ENCODE results near the gene DYDC2. TPM values are rescaled to one million over a fixed set of nuclear protein-coding genes. Genes with fewer than 3 reads are reported as not detected.

Gene DYDC2
- total RNA-seq, 1 experiment from 2014 or later: not detected

DNA sequence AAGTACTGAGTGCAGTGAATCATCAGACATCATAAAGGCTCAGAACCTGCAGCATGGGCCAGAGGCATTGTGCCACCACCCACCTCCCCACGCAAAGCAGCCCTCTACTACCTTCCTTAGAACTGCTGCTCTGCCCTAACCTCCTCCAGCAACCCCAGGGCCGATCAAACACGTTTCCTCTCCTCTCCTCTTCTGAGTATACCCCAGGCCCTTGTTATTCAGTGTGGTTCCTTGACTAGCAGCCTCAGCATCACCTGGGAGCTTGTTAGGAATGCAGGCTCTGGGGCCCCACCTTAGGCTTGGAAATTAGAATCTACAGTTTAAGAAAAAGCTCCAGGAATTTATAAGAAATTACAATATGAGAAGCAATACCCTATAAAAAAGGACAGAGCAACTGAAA, 33.3 kb upstream of the DYDC2 start:
- ChIA-PET POLR2A (ENCODE audit: unreplicated experiment) (no interaction called here), CTCF (no interaction called here)
- no peaks in the 10 kb centered on the region for H3F3A ChIP-seq (ENCODE audit: insufficient read depth, low read depth)
- H3K27ac ChIP-seq: no peak overlapping the region
- no peak overlapping the region for H3K4me3 ChIP-seq
- DNase-seq: peak in 1 of 2 experiments; percentile 10
- H3K27me3 ChIP-seq (ENCODE audit: insufficient read depth, low read depth): peaks cover 22% of the 10 kb centered on the region
- H3K4me2 ChIP-seq: no peak overlapping the region
- H3K36me3 ChIP-seq (ENCODE audit: low read depth): no peaks in the 10 kb centered on the region
- H3K9me3 ChIP-seq (ENCODE audit: insufficient read depth, low read depth): 0 out of 2 replicates have a peak, but pooled peaks cover 2% of the 10 kb centered on the region
- no peak for TF ChIP-seq EZH2 (IDR thresholded peaks at IDR 0.05; ENCODE audit: low read depth)
- TF ChIP-seq, protein P1, sequence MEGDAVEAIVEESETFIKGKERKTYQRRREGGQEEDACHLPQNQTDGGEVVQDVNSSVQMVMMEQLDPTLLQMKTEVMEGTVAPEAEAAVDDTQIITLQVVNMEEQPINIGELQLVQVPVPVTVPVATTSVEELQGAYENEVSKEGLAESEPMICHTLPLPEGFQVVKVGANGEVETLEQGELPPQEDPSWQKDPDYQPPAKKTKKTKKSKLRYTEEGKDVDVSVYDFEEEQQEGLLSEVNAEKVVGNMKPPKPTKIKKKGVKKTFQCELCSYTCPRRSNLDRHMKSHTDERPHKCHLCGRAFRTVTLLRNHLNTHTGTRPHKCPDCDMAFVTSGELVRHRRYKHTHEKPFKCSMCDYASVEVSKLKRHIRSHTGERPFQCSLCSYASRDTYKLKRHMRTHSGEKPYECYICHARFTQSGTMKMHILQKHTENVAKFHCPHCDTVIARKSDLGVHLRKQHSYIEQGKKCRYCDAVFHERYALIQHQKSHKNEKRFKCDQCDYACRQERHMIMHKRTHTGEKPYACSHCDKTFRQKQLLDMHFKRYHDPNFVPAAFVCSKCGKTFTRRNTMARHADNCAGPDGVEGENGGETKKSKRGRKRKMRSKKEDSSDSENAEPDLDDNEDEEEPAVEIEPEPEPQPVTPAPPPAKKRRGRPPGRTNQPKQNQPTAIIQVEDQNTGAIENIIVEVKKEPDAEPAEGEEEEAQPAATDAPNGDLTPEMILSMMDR (conservative IDR thresholded peaks at IDR 0.05): no peak
- H2AFZ ChIP-seq: no peak overlapping the region
- H3K4me1 ChIP-seq (replicated peaks; ENCODE audit: insufficient read depth): no peaks in the 10 kb centered on the region
- BruUV-seq (replicated peaks): no TSS peak
- H4K20me1 ChIP-seq (ENCODE audit: insufficient read depth): no peaks in the 10 kb centered on the region
- H3K9me2 ChIP-seq (ENCODE audit: insufficient read depth): no peaks in the 10 kb centered on the region
- intact Hi-C loops (cut with micrococcal nuclease; ENCODE audit: unreplicated experiment): no loop called here
- no peaks in the 10 kb centered on the region for H3K79me2 ChIP-seq (ENCODE audit: low read depth)

GRCh38 chr10:80324086-80324485, 32.5 kb upstream of the DYDC2 start:
- 0 out of 2 replicates have a peak, but pooled peaks cover 2% of the 10 kb centered on the region for H3K9me3 ChIP-seq (ENCODE audit: insufficient read depth, low read depth)
- H3K36me3 ChIP-seq (ENCODE audit: low read depth): no peaks in the 10 kb centered on the region
- no peak overlapping the region for H2AFZ ChIP-seq
- TF ChIP-seq, protein P1 (conservative IDR thresholded peaks at IDR 0.05): no peak
- TF ChIP-seq EZH2 (IDR thresholded peaks at IDR 0.05; ENCODE audit: low read depth): no peak
- no peak overlapping the region for H3K27ac ChIP-seq
- H3F3A ChIP-seq (ENCODE audit: insufficient read depth, low read depth): no peaks in the 10 kb centered on the region
- CTCF ChIA-PET: no interaction called here
- no peaks in the 10 kb centered on the region for H4K20me1 ChIP-seq (ENCODE audit: insufficient read depth)
- peak in 1 of 2 experiments; percentile 30 for DNase-seq
- intact Hi-C loops (cut with micrococcal nuclease; ENCODE audit: unreplicated experiment): no loop called here
- POLR2A ChIA-PET (ENCODE audit: unreplicated experiment): no interaction called here
- no TSS peak for BruUV-seq (replicated peaks)
- H3K4me1 ChIP-seq (replicated peaks; ENCODE audit: insufficient read depth): no peaks in the 10 kb centered on the region
- H3K79me2 ChIP-seq (ENCODE audit: low read depth): no peaks in the 10 kb centered on the region
- no peak overlapping the region for H3K4me3 ChIP-seq
- no peak overlapping the region for H3K4me2 ChIP-seq
- H3K9me2 ChIP-seq (ENCODE audit: insufficient read depth): no peaks in the 10 kb centered on the region
- peaks cover 29% of the 10 kb centered on the region for H3K27me3 ChIP-seq (ENCODE audit: insufficient read depth, low read depth)

GRCh38 chr10:80324891-80325364, 31.7 kb upstream of the DYDC2 start:
- no peak overlapping the region for H3K4me2 ChIP-seq
- H2AFZ ChIP-seq: no peak overlapping the region
- ChIA-PET CTCF (no interaction called here), POLR2A (ENCODE audit: unreplicated experiment) (no interaction called here)
- H3K36me3 ChIP-seq (ENCODE audit: low read depth): no peaks in the 10 kb centered on the region
- no peaks in the 10 kb centered on the region for H4K20me1 ChIP-seq (ENCODE audit: insufficient read depth)
- no TSS peak for BruUV-seq (replicated peaks)
- H3K27ac ChIP-seq: no peak overlapping the region
- TF ChIP-seq EZH2 (IDR thresholded peaks at IDR 0.05; ENCODE audit: low read depth): no peak
- TF ChIP-seq, protein P1 (conservative IDR thresholded peaks at IDR 0.05): no peak
- no peaks in the 10 kb centered on the region for H3K4me1 ChIP-seq (replicated peaks; ENCODE audit: insufficient read depth)
- H3K27me3 ChIP-seq (ENCODE audit: insufficient read depth, low read depth): peaks cover 38% of the 10 kb centered on the region
- H3K4me3 ChIP-seq: no peak overlapping the region
- H3F3A ChIP-seq (ENCODE audit: insufficient read depth, low read depth): no peaks in the 10 kb centered on the region
- no peaks in the 10 kb centered on the region for H3K79me2 ChIP-seq (ENCODE audit: low read depth)
- intact Hi-C loops (cut with micrococcal nuclease; ENCODE audit: unreplicated experiment): no loop called here
- no peak for DNase-seq
- 0 out of 2 replicates have a peak, but pooled peaks cover 2% of the 10 kb centered on the region for H3K9me3 ChIP-seq (ENCODE audit: insufficient read depth, low read depth)
- no peaks in the 10 kb centered on the region for H3K9me2 ChIP-seq (ENCODE audit: insufficient read depth)

All from PC-9 (cell line).